ENCODE results near the gene BCR.

Gene BCR

DNA sequence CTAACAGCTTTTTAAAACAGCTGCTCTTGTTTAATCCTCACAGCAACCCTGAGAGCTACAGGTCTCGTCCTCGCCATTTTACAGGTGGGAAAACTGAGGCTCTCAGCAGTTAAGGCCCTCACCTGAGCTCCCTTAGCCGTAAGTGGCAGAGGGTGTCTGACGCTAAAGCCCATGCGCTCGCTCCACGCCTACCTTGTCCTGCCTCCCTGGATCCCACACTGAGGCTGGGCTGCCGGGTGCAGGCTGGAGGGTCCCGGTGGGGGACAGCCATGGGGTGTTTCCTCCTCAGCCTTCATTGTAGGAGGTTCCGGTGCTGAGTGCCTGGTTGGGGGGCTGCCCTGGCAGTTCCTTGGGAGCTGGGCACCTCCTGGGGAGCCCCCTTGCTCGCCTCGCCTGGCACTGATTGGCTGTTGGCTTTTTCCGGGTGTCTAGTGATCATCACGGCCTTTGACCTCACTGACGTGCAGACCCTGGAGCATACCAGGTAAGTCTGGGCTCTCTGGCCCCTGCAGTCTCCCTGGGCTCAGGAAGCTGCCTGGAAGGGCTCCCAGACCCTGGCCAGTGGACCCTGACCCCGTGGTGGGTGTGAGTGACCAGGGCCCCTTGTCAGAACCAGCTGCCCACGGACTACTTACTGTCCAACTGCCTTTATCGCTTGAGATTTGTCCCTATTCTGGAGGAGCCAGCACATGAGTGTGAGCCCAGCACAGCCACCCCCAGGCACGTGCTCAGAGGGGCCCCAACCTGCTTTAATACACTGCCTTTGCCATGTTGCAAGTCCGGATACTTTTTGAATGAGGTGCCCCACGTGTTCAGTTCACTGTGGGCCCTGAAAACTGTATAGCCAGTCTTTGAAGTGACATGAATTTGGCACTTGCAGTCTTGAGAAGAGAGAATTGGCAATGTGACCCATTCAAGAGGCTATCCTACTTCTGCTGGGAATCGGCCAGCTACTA, 22.5 kb upstream of the BCR start:
- no peaks in the 10 kb centered on the region for H4K20me1 ChIP-seq
- no peak for TF ChIP-seq Cebpa-rat (IDR thresholded peaks at IDR 0.05)
- H3K36me3 ChIP-seq: no peaks in the 10 kb centered on the region
- peak overlapping the region; percentile 39; the same call in 1 of the 2 replicates for H3K4me2 ChIP-seq
- no peaks in the 10 kb centered on the region for H3K9me3 ChIP-seq
- H3K4me1 ChIP-seq: peaks cover 33% of the 10 kb centered on the region
- H3K27ac ChIP-seq: no peak overlapping the region
- no peak overlapping the region for H3K9ac ChIP-seq
- no peak overlapping the region for H3K4me3 ChIP-seq
- no peaks in the 10 kb centered on the region for H3K27me3 ChIP-seq

DNA sequence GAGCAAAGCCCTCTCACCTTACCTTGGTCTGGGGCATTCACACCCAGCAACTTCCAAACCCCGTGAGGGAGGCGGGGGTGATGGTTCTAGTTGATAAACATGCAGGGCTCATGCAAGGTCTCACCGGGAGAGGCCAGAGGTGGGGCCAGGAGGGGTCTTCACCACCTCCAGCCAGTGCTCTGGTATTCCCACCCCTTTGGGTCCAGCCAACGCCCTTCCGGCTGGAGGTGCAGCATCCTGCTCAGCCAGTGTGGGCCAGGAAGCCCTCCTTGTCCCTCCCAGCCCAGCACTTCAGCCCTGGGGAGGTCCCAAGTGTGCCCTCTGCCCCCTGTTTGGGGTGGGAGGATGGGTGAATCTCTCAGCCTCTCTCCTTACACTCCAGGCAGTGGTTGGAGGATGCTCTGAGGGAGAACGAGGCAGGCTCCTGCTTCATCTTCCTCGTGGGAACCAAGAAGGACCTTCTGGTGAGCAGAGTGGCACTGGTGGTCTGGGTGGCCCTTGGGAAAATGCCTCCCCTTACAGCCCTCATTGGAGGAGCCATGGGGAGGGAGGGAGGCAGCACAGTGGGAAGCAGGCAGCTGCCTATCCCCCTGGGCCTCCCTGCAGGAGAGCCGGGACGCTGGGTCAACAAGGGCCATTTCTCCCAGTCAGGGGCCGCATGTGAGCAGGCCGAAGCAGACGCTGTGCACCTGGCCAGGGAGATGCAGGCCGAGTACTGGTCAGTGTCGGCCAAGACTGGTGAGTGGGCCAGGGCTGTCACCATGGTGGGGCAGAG, 21.6 kb upstream of the BCR start:
- Histone ChIP-seq H3K27ac (no peak overlapping the region), H3K4me3 (no peak overlapping the region), H3K36me3 (no peaks in the 10 kb centered on the region), H3K9ac (no peak overlapping the region), H3K9me3 (no peaks in the 10 kb centered on the region), H4K20me1 (no peaks in the 10 kb centered on the region), H3K27me3 (no peaks in the 10 kb centered on the region), H3K4me2 (no peak overlapping the region), H3K4me1 (peaks cover 26% of the 10 kb centered on the region)
- TF ChIP-seq Cebpa-rat (IDR thresholded peaks at IDR 0.05): no peak

DNA sequence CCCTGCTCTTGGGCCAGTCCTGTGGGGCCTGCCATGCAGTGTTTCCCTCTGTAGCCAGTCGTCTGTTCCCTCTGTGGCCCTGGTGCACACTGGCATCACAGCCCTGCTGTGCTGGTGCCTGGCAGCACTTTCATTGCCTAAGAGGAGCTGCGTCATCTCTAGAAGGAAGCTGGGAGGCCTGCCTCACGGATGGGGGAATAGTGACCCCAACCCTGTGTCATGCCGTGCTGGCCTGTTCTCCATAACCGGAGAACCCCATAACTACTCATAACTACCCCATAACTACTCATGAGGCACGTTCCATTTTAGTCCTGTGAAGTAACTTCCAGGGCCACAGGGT, 21.0 kb upstream of the BCR start:
- no peak for TF ChIP-seq Cebpa-rat (IDR thresholded peaks at IDR 0.05)
- no peak overlapping the region for H3K9ac ChIP-seq
- H4K20me1 ChIP-seq: no peaks in the 10 kb centered on the region
- no peaks in the 10 kb centered on the region for H3K9me3 ChIP-seq
- H3K27me3 ChIP-seq: no peaks in the 10 kb centered on the region
- H3K4me2 ChIP-seq: no peak overlapping the region
- H3K4me1 ChIP-seq: peaks cover 26% of the 10 kb centered on the region
- H3K27ac ChIP-seq: no peak overlapping the region
- H3K4me3 ChIP-seq: no peak overlapping the region
- no peaks in the 10 kb centered on the region for H3K36me3 ChIP-seq

DNA sequence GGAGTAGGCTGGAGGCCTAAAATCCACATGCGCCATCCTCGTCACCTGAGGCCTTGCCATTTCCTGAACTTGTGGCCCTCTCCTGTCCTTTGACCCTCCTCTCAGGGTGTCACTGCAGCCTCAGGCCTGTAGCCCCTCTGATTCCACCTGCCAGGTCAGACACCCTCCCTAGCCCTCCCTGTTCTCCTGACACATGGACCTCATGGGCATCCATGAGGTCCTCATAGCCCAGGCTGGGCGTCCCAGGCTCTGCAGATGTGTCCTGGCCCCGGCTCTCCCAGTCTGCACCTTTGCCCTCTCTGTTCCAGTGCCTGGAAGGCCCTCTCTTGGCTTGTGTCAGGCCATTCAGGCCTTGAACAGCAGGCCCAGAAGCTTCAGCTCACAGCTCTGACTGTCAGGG, 19.3 kb upstream of the BCR start:
- H3K9ac ChIP-seq: no peak overlapping the region
- no peaks in the 10 kb centered on the region for H3K36me3 ChIP-seq
- peaks cover 18% of the 10 kb centered on the region for H3K4me1 ChIP-seq
- H3K27me3 ChIP-seq: no peaks in the 10 kb centered on the region
- H3K4me2 ChIP-seq: no peak overlapping the region
- no peaks in the 10 kb centered on the region for H3K9me3 ChIP-seq
- H3K4me3 ChIP-seq: no peak overlapping the region
- TF ChIP-seq Cebpa-rat (IDR thresholded peaks at IDR 0.05): no peak
- no peaks in the 10 kb centered on the region for H4K20me1 ChIP-seq
- no peak overlapping the region for H3K27ac ChIP-seq

DNA sequence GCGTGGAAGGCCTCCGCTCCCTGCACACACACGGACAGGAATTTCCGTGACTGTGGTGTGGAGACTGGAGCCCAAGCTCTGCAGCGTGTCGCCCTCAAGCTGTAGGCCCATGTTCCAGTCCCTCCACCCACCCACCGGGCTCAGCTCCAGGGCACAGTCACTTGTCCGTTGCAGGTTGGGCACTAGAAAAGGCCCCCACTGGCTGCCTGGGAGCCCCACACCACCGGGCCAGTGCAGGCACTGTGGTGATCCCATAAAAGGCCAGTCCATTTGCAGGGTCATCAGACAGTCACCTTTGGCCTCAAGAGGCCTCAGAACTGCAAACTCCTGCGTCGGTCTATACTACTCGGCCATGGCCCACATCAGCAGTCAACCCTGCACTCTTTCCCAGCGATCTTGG, 18.7 kb upstream of the BCR start:
- Histone ChIP-seq H3K9me3 (no peaks in the 10 kb centered on the region), H3K27me3 (no peaks in the 10 kb centered on the region), H3K4me1 (peaks cover 16% of the 10 kb centered on the region), H4K20me1 (no peaks in the 10 kb centered on the region), H3K27ac (no peak overlapping the region), H3K4me3 (no peak overlapping the region), H3K9ac (no peak overlapping the region), H3K36me3 (no peaks in the 10 kb centered on the region), H3K4me2 (no peak overlapping the region)
- TF ChIP-seq Cebpa-rat (IDR thresholded peaks at IDR 0.05): no peak

DNA sequence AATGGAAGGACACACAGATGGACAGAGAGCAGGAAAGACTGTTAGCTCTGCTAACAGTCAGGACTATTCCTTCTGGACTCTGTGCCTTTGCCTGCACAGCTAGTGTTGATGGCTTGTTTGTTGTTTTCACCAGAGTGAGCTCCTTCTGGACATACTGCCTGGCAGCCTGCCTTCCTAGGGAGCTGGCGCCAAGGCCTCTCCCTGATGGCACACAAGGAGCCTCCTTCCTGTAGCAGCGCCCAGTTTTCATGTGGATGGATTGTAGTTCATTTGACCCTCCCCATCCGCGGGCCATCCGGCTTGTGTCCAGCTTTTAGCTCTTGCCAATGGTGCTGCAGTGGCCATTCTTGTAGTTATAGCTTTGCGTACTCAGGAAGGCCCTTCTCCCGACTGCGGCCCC, 16.6 kb upstream of the BCR start:
- Histone ChIP-seq H3K9me3 (no peaks in the 10 kb centered on the region), H3K4me2 (no peak overlapping the region), H3K27ac (no peak overlapping the region)

DNA sequence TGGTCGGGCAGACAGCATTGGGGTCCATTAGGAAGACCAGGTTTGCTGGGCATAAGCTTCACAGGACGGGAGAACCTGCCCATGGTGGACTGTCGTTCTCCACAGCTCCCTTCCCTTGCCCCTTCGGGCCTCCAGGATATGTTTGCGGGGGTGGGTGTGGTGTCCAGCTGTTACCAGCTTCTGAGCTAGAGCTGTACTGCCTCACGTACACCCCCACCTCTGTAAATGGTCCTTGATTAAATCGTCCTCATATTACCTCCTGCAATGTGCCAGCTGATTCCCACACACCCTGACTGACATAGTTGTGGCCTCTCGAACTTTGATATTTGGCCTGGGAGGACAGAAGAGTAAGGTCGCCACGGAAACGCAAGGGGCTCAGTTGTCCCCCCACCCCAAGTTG, 16.2 kb upstream of the BCR start:
- H3K4me3 ChIP-seq: no peak overlapping the region
- H3K27me3 ChIP-seq: no peaks in the 10 kb centered on the region
- no peaks in the 10 kb centered on the region for H3K9me3 ChIP-seq
- no peaks in the 10 kb centered on the region for H3K36me3 ChIP-seq
- H4K20me1 ChIP-seq: no peaks in the 10 kb centered on the region
- H3K4me2 ChIP-seq: no peak overlapping the region
- TF ChIP-seq Cebpa-rat (IDR thresholded peaks at IDR 0.05): no peak
- no peak overlapping the region for H3K9ac ChIP-seq
- no peak overlapping the region for H3K27ac ChIP-seq
- peaks cover 24% of the 10 kb centered on the region for H3K4me1 ChIP-seq

More for the DNA sequence above, 16.6 kb upstream of the BCR start:
- Histone ChIP-seq H4K20me1 (no peaks in the 10 kb centered on the region), H3K4me3 (no peak overlapping the region), H3K4me1 (peaks cover 24% of the 10 kb centered on the region), H3K9ac (no peak overlapping the region), H3K36me3 (no peaks in the 10 kb centered on the region), H3K27me3 (no peaks in the 10 kb centered on the region)
- no peak for TF ChIP-seq Cebpa-rat (IDR thresholded peaks at IDR 0.05)

DNA sequence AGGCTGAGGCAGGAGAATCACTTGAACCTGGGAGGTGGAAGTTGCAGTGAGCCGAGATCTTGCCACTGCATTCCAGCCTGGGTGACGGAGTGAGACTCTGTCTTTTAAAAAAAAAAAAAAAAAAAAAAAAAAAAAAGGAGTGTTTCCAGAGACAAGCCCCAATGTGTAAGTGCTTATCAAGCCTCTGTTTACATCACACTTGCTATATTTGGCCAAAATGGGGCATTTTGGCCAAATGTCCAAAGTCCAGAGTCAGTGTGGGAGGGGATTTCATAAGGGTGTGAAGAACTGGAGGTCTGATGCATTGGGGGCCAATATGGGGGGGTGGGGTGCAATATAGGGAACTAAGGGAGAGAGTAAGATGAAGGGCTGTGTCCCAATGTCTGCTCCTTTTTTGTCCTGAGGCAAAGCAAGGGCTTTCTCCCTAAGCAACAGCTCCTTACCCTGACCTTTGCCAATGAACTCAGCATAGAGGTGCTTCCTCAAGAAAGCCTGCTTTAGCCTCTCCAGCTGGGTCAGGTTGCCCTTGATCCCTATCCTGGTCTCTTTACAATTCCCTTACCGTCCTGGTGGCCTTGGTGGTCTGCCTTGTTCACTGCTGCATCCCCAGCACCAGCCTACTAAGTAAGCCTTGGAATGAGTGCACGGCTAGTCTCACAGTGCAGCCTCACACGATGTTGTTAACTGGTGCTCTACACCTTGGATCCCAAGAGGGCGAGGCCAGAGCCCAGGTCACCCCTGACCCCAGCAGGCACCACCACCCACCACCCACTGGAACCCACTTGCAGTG, 14.1 kb upstream of the BCR start:
- Histone ChIP-seq H3K4me2 (peak overlapping the region; percentile 63), H3K4me3 (no peak overlapping the region), H4K20me1 (no peaks in the 10 kb centered on the region), H3K9ac (no peak overlapping the region), H3K4me1 (peaks cover 24% of the 10 kb centered on the region), H3K9me3 (no peaks in the 10 kb centered on the region), H3K27me3 (no peaks in the 10 kb centered on the region), H3K36me3 (no peaks in the 10 kb centered on the region), H3K27ac (no peak overlapping the region)
- TF ChIP-seq Cebpa-rat (IDR thresholded peaks at IDR 0.05): no peak

DNA sequence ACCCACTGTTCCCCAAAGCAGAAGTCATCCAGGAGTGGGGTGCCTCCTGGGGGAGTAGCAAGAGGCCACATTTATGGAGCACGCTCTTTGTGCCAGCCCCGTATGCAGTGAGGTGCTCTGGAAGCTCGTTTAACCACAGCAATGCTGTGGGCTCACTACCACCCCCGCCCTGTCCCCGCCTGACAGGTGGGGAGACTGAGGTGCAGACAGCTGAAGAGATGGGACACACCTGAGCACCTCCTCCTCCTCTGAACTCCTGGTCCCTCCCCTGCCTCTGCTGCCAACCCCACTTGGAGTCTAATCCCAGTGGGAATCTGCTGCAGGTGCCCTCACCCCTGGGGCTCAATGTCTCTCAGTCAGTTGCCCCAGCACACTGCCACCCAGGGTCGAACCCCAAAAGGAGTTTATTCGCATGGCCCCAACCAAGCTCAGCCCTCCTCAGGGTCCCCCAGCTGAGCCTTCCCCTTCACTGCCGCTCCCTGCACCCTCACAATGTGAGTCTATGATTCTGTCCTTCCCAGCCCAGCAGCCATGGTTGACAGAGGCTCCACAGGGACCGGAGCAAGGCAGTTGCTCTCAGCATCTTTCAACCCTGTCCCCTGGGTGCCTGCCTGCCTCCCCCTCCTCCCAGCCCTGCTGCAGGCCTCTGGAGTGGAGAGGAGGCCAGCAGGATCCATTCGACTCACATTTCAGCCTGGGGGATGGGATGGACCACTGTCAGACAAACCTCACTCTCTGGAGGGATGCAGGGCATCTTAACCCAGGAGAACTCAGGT, 13.3 kb upstream of the BCR start:
- Histone ChIP-seq H3K4me1 (peaks cover 25% of the 10 kb centered on the region), H3K27ac (no peak overlapping the region), H3K27me3 (no peaks in the 10 kb centered on the region), H4K20me1 (no peaks in the 10 kb centered on the region), H3K9me3 (no peaks in the 10 kb centered on the region), H3K4me2 (peak overlapping the region; percentile 63), H3K9ac (no peak overlapping the region), H3K36me3 (no peaks in the 10 kb centered on the region), H3K4me3 (no peak overlapping the region)
- no peak for TF ChIP-seq Cebpa-rat (IDR thresholded peaks at IDR 0.05)
